ENCODE results near the gene SIPA1.
A peak's percentile ranks its signal among the peaks of the same experiment; 100 is the strongest.
"Not testable (repeated sequence)": the region's sequence is repeated elsewhere in the genome, so short reads cannot be mapped to it uniquely, and the experiment has no call there.

Gene SIPA1

GRCh38 chr11:65625628-65626342 is 12.1 kb upstream of the SIPA1 start:
- DNase-seq (ENCODE audit: insufficient read length) (peak; percentile 83), FAIRE-seq (peak; percentile 82)
- 0 out of 2 replicates have a peak, but pooled peaks have one; percentile 27 for TF ChIP-seq POLR2AphosphoS5 (IDR thresholded peaks at IDR 0.05; ENCODE audit: low read depth, low read length)
- TF ChIP-seq TAF1 (IDR thresholded peaks at IDR 0.05; ENCODE audit: borderline replicate concordance, low read depth, low read length), result no peak
- TF ChIP-seq POLR2A (IDR thresholded peaks at IDR 0.05; ENCODE audit: low read depth, low read length), result no peak

GRCh38 chr11:65627202-65627601 is 10.7 kb upstream of the SIPA1 start:
- DNase-seq (ENCODE audit: insufficient read length) (no peak), FAIRE-seq (no peak)
- TF ChIP-seq POLR2A (IDR thresholded peaks at IDR 0.05; ENCODE audit: low read depth, low read length) (peak; percentile 20; the same call in 1 of the 2 replicates), TAF1 (IDR thresholded peaks at IDR 0.05; ENCODE audit: borderline replicate concordance, low read depth, low read length) (no peak), POLR2AphosphoS5 (IDR thresholded peaks at IDR 0.05; ENCODE audit: low read depth, low read length) (no peak)

- DNase-seq (ENCODE audit: insufficient read length), result no peak
- TF ChIP-seq POLR2A (IDR thresholded peaks at IDR 0.05; ENCODE audit: low read depth, low read length) (no peak), POLR2AphosphoS5 (IDR thresholded peaks at IDR 0.05; ENCODE audit: low read depth, low read length) (no peak), TAF1 (IDR thresholded peaks at IDR 0.05; ENCODE audit: borderline replicate concordance, low read depth, low read length) (no peak)
- FAIRE-seq, result no peak
Observed at GRCh38 chr11:65629579-65629978, 8.3 kb upstream of the SIPA1 start.

- no peak for TF ChIP-seq POLR2AphosphoS5 (IDR thresholded peaks at IDR 0.05; ENCODE audit: low read depth, low read length)
- peak; percentile 29; the same call in 1 of the 2 replicates for TF ChIP-seq POLR2A (IDR thresholded peaks at IDR 0.05; ENCODE audit: low read depth, low read length)
- FAIRE-seq (no peak), DNase-seq (ENCODE audit: insufficient read length) (no peak)
Observed at GRCh38 chr11:65630215-65630614, 7.7 kb upstream of the SIPA1 start.

GRCh38 chr11:65633390-65634108 is 4.4 kb upstream of the SIPA1 start:
- no peak for DNase-seq (ENCODE audit: insufficient read length)
- TF ChIP-seq TAF1 (IDR thresholded peaks at IDR 0.05; ENCODE audit: borderline replicate concordance, low read depth, low read length) (no peak), POLR2AphosphoS5 (IDR thresholded peaks at IDR 0.05; ENCODE audit: low read depth, low read length) (no peak), POLR2A (IDR thresholded peaks at IDR 0.05; ENCODE audit: low read depth, low read length) (no peak)
- no peak for FAIRE-seq

GRCh38 chr11:65634109-65634436 is 3.8 kb upstream of the SIPA1 start:
- FAIRE-seq (no peak), DNase-seq (ENCODE audit: insufficient read length) (no peak)
- TF ChIP-seq POLR2AphosphoS5 (IDR thresholded peaks at IDR 0.05; ENCODE audit: low read depth, low read length) (no peak), POLR2A (IDR thresholded peaks at IDR 0.05; ENCODE audit: low read depth, low read length) (no peak), TAF1 (IDR thresholded peaks at IDR 0.05; ENCODE audit: borderline replicate concordance, low read depth, low read length) (no peak)

GRCh38 chr11:65634440-65634839 is 3.5 kb upstream of the SIPA1 start:
- DNase-seq (ENCODE audit: insufficient read length), result no peak
- TF ChIP-seq POLR2AphosphoS5 (IDR thresholded peaks at IDR 0.05; ENCODE audit: low read depth, low read length), result no peak
- no peak for TF ChIP-seq TAF1 (IDR thresholded peaks at IDR 0.05; ENCODE audit: borderline replicate concordance, low read depth, low read length)
- no peak for TF ChIP-seq POLR2A (IDR thresholded peaks at IDR 0.05; ENCODE audit: low read depth, low read length)
- FAIRE-seq, result no peak

GRCh38 chr11:65634905-65635731 is 2.8 kb upstream of the SIPA1 start:
- FAIRE-seq (no peak), DNase-seq (ENCODE audit: insufficient read length) (no peak)
- no peak for TF ChIP-seq TAF1 (IDR thresholded peaks at IDR 0.05; ENCODE audit: borderline replicate concordance, low read depth, low read length)
- no peak for TF ChIP-seq POLR2AphosphoS5 (IDR thresholded peaks at IDR 0.05; ENCODE audit: low read depth, low read length)
- no peak for TF ChIP-seq POLR2A (IDR thresholded peaks at IDR 0.05; ENCODE audit: low read depth, low read length)

- FAIRE-seq (no peak), DNase-seq (ENCODE audit: insufficient read length) (no peak)
- TF ChIP-seq POLR2AphosphoS5 (IDR thresholded peaks at IDR 0.05; ENCODE audit: low read depth, low read length) (no peak), TAF1 (IDR thresholded peaks at IDR 0.05; ENCODE audit: borderline replicate concordance, low read depth, low read length) (no peak), POLR2A (IDR thresholded peaks at IDR 0.05; ENCODE audit: low read depth, low read length) (no peak)
Observed at GRCh38 chr11:65636108-65637031, 1.5 kb upstream of the SIPA1 start.

- FAIRE-seq (no peak), DNase-seq (ENCODE audit: insufficient read length) (no peak)
- TF ChIP-seq POLR2AphosphoS5 (IDR thresholded peaks at IDR 0.05; ENCODE audit: low read depth, low read length) (no peak), POLR2A (IDR thresholded peaks at IDR 0.05; ENCODE audit: low read depth, low read length) (no peak), TAF1 (IDR thresholded peaks at IDR 0.05; ENCODE audit: borderline replicate concordance, low read depth, low read length) (no peak)
Observed at GRCh38 chr11:65637032-65637557, 806 bp upstream of the SIPA1 start.

- not testable (repeated sequence) for FAIRE-seq; DNase-seq (ENCODE audit: insufficient read length)
Observed at GRCh38 chr11:65639228-65639597, 1.3 kb downstream of the SIPA1 start.

All from GM12892 (cell line).